H1 (cell line): ENCODE results near the gene HIGD2B. TPM values are rescaled to one million over a fixed set of nuclear protein-coding genes. Genes with fewer than 3 reads are reported as not detected.
"Not testable (repeated sequence)": the region's sequence is repeated elsewhere in the genome, so short reads cannot be mapped to it uniquely, and the experiment has no call there.

Experiments
- CTCF ChIA-PET: fragments of 300-600 bp; sonication (Branson Sonifier 250); formaldehyde crosslinking; loops from one replicate; lab custom pipeline; 2021; ENCODE audit not compliant: partially characterized antibody; lab: Charles Lee
- POLR2A ChIA-PET: fragments of 300-600 bp; sonication (Branson Sonifier 250); formaldehyde crosslinking; loops from one replicate; lab custom pipeline; 2021; ENCODE audit warnings: inconsistent platforms; ENCODE audit not compliant: partially characterized antibody; lab: Charles Lee
- DNase-seq, 2 experiments: peaks; one replicate each; pipeline versions ENCODE4 v3.0.0 to v3.0.0-alpha.2; 2010 to 2022; ENCODE audit warnings: low spot score in 2 of 2, low read depth in 1 of 2, mixed read lengths in 1 of 2
- FAIRE-seq: peaks from 2 replicates; lab custom pipeline; 2011; peaks lifted over from hg19 to GRCh38; lab: Jason Lieb, UNC
- H2AFZ ChIP-seq: 2 replicates; pipeline ENCODE4 v1.8.1; 2012; ENCODE audit warnings: low read length, inconsistent platforms
- H2AK5ac ChIP-seq: 2 replicates; pipeline ENCODE4 v1.6.1; 2013; ENCODE audit warnings: low read depth, low read length
- H2BK120ac ChIP-seq: replicated peaks from 2 replicates; pipeline ENCODE3; 2013; ENCODE audit warnings: low read depth, low read length, inconsistent platforms
- H2BK12ac ChIP-seq: 2 replicates; pipeline ENCODE4 v1.6.1; 2013; ENCODE audit warnings: low read depth, low read length
- H2BK15ac ChIP-seq: 2 replicates; pipeline ENCODE4 v1.6.1; 2013; ENCODE audit warnings: low read length
- H2BK20ac ChIP-seq: 2 replicates; pipeline ENCODE4 v1.6.1; 2013; ENCODE audit warnings: low read length
- H2BK5ac ChIP-seq: 2 replicates; pipeline ENCODE4 v1.6.1; 2013; ENCODE audit warnings: low read depth, low read length
- H3K14ac ChIP-seq: 2 replicates; pipeline ENCODE4 v1.6.1; 2013; ENCODE audit warnings: inconsistent platforms; ENCODE audit not compliant: insufficient read length
- H3K18ac ChIP-seq: 2 replicates; pipeline ENCODE4 v1.6.1; 2013; ENCODE audit warnings: low read length; ENCODE audit errors: extremely low read depth
- H3K23ac ChIP-seq: 2 replicates; pipeline ENCODE4 v1.6.1; 2013; ENCODE audit warnings: inconsistent platforms; ENCODE audit not compliant: insufficient read length
- H3K23me2 ChIP-seq: 2 replicates; pipeline ENCODE4 v1.6.1; 2013; ENCODE audit warnings: low read depth, low read length
- H3K27ac ChIP-seq: 2 replicates; pipeline ENCODE4 v1.6.1; 2011; ENCODE audit warnings: low read depth, low read length, inconsistent platforms
- H3K27me3 ChIP-seq, 4 experiments: replicated peaks in 1 of 4; 1 replicate in 1 of 4; 2 replicates in 3 of 4; pipeline versions ENCODE4 v1.6.1 to v1.8.1; 2011 to 2013; ENCODE audit warnings: low read length in 3 of 4, mild to moderate bottlenecking in 3 of 4, inconsistent platforms in 2 of 4, mixed read lengths in 2 of 4, moderate library complexity in 1 of 4; ENCODE audit not compliant: control insufficient read depth in 3 of 4, insufficient read depth in 3 of 4; ENCODE audit errors: extremely low read depth in 1 of 4
- H3K36me3 ChIP-seq, 4 experiments: 2 replicates each; pipeline versions ENCODE4 v1.6.1 to v1.8.1; 2011 to 2013; ENCODE audit warnings: mild to moderate bottlenecking in 4 of 4, low read length in 3 of 4, moderate library complexity in 2 of 4, control low read depth in 1 of 4, inconsistent platforms in 1 of 4; ENCODE audit not compliant: insufficient read depth in 4 of 4, control insufficient read depth in 2 of 4
- H3K4ac ChIP-seq: replicated peaks from 2 replicates; pipeline ENCODE3; 2013; ENCODE audit warnings: low read length, low read depth, mixed read lengths, inconsistent platforms; ENCODE audit not compliant: insufficient read length
- H3K4me1 ChIP-seq, 4 experiments: replicated peaks in 1 of 4; 1 replicate in 1 of 4; 2 replicates in 3 of 4; pipeline versions ENCODE4 v1.6.1 to v1.8.1; 2011 to 2013; ENCODE audit warnings: low read length in 3 of 4, inconsistent platforms in 2 of 4, mixed read lengths in 1 of 4; ENCODE audit not compliant: insufficient read depth in 4 of 4, control insufficient read depth in 3 of 4
- H3K4me2 ChIP-seq, 2 experiments: 2 replicates each; pipeline versions ENCODE4 v1.6.1 to v1.8.1; 2011 to 2013; ENCODE audit warnings: low read depth in 2 of 2, low read length in 2 of 2, control low read depth in 1 of 2, inconsistent platforms in 1 of 2, mild to moderate bottlenecking in 1 of 2; ENCODE audit not compliant: insufficient read depth in 1 of 2
- H3K4me3 ChIP-seq, 4 experiments: fragments of 200-600, 300-600 bp in 1 of 4; sonication (generic), shearing (Covaris generic), sonication (Bioruptor Twin) in 1 of 4; 2 replicates each; pipeline versions ENCODE4 v1.5.1 to v1.8.1; 2011 to 2016; ENCODE audit warnings: low read length in 4 of 4, low read depth in 3 of 4, control low read depth in 2 of 4, inconsistent platforms in 2 of 4, mild to moderate bottlenecking in 2 of 4, mixed read lengths in 1 of 4, moderate library complexity in 1 of 4; ENCODE audit not compliant: insufficient read depth in 2 of 4; ENCODE audit errors: extremely low read depth in 1 of 4
- H3K56ac ChIP-seq: replicated peaks from 2 replicates; pipeline ENCODE3; 2013; ENCODE audit warnings: low read depth, mild to moderate bottlenecking, mixed read lengths, low read length, inconsistent platforms; ENCODE audit not compliant: insufficient read length
- H3K79me1 ChIP-seq: 2 replicates; pipeline ENCODE4 v1.6.1; 2013; ENCODE audit warnings: low read depth, low read length, control low read depth
- H3K79me2 ChIP-seq, 2 experiments: 2 replicates each; pipeline versions ENCODE4 v1.6.1 to v1.8.1; 2012 to 2013; ENCODE audit warnings: low read length in 2 of 2, mild to moderate bottlenecking in 2 of 2, inconsistent platforms in 1 of 2; ENCODE audit not compliant: insufficient read depth in 2 of 2, control insufficient read depth in 1 of 2
- H3K9ac ChIP-seq, 4 experiments: replicated peaks in 1 of 4; 1 replicate in 1 of 4; 2 replicates in 3 of 4; pipeline versions ENCODE4 v1.6.1 to v1.8.1; 2011 to 2013; ENCODE audit warnings: low read depth in 3 of 4, low read length in 3 of 4, control low read depth in 2 of 4, mild to moderate bottlenecking in 2 of 4, moderate library complexity in 2 of 4, inconsistent platforms in 1 of 4; ENCODE audit errors: extremely low read depth in 1 of 4
- H3K9me3 ChIP-seq, 2 experiments: 2 replicates each; pipeline versions ENCODE4 v1.6.1 to v1.8.1; 2012 to 2013; ENCODE audit warnings: mild to moderate bottlenecking in 2 of 2, moderate library complexity in 2 of 2, control low read depth in 1 of 2, inconsistent platforms in 1 of 2, low read depth in 1 of 2, low read length in 1 of 2, mixed read lengths in 1 of 2; ENCODE audit not compliant: insufficient read depth in 2 of 2
- H4K20me1 ChIP-seq, 2 experiments: replicated peaks in 1 of 2; 2 replicates each; pipeline versions ENCODE3 to v1.8.1; 2011 to 2013; ENCODE audit warnings: inconsistent platforms in 2 of 2, low read length in 2 of 2, mild to moderate bottlenecking in 1 of 2; ENCODE audit not compliant: insufficient read depth in 2 of 2, control insufficient read depth in 1 of 2
- H4K5ac ChIP-seq: 2 replicates; pipeline ENCODE4 v1.6.1; 2013; ENCODE audit warnings: low read length, low read depth, mixed read lengths, inconsistent platforms; ENCODE audit not compliant: insufficient read length
- H4K8ac ChIP-seq: 2 replicates; pipeline ENCODE4 v1.8.0; 2013; ENCODE audit warnings: mild to moderate bottlenecking, moderate library complexity, low read length, inconsistent platforms; ENCODE audit not compliant: insufficient read depth; ENCODE audit errors: extremely low read depth
- H4K91ac ChIP-seq: replicated peaks from 2 replicates; pipeline ENCODE3; 2013; ENCODE audit warnings: low read length, mixed read lengths, inconsistent platforms; ENCODE audit not compliant: insufficient read length
- RAD21 ChIP-seq, 2 experiments: IDR thresholded peaks in 1 of 2; conservative IDR thresholded peaks in 1 of 2; 2 replicates each; pipeline ENCODE4 v1.6.1; 2011; ENCODE audit warnings: low read depth in 2 of 2, low read length in 2 of 2, improper control_type of control experiment in 1 of 2, inconsistent platforms in 1 of 2, mild to moderate bottlenecking in 1 of 2, moderate library complexity in 1 of 2
- WGBS, 2 experiments: shearing (Covaris generic) in 1 of 2; methylation state at CpG; one replicate each; pipeline versions ENCODE4 v1.1.6 to v1.1.7; 2013 to 2015; ENCODE audit warnings: low lambda C conversion rate in 2 of 2, mixed read lengths in 2 of 2, inconsistent platforms in 1 of 2, low coverage in 1 of 2, missing lambda C conversion rate in 1 of 2; ENCODE audit not compliant: insufficient replicate concordance in 2 of 2, insufficient coverage in 1 of 2, insufficient read length in 1 of 2; ENCODE audit errors: extremely low coverage in 1 of 2, missing lambda C conversion rate in 1 of 2; 5-methylcytosine and 5-hydroxymethylcytosine counted together
- polyA plus RNA-seq, 7 experiments: library from polyadenylated mRNA; depleted of rRNA in 3 of 7; stranded (reverse) in 5 of 7; unstranded in 2 of 7; fragments of >200 nt in 5 of 7; fragments of 200-250 nt in 2 of 7; gene quantifications; 1 replicate in 5 of 7; 2 replicates in 1 of 7; 4 replicates in 1 of 7; pipeline versions ENCODE4 v1.2.1 to v1.2.3, GENCODE V29; 2011 to 2013; ENCODE audit warnings: missing spikeins in 2 of 7, mixed read lengths in 2 of 7
- total RNA-seq: library from RNA; stranded (reverse); fragmentation: NEBNext Ultra II Directional; extraction: Animal tissue kit (Norgen Biotek cat#: 25700); gene quantifications from 2 replicates; pipeline ENCODE4 v1.2.1, GENCODE V29; 2021
- TF ChIP-seq, protein P1 (sequence below), 3 experiments: IDR thresholded peaks; 1 replicate in 2 of 3; 2 replicates in 1 of 3; pipeline versions ENCODE4 v1.5.1 to v1.6.1; 2011; ENCODE audit warnings: low read length in 3 of 3, mild to moderate bottlenecking in 3 of 3, inconsistent platforms in 2 of 3, low read depth in 1 of 3, moderate library complexity in 1 of 3; ENCODE audit not compliant: insufficient read depth in 1 of 3; ENCODE audit errors: control extremely low read depth in 1 of 3

Gene HIGD2B
- total and polyA plus RNA-seq, 2 of the 8 experiments (the other 6 are each of a cell fraction or from before 2014, with no cell fraction given): not detected

- H2AFZ ChIP-seq, H3K23me2 ChIP-seq, H2BK5ac ChIP-seq, H3K36me3 ChIP-seq, H3K4ac ChIP-seq, H3K18ac ChIP-seq, H3K56ac ChIP-seq, H4K5ac ChIP-seq, H3K4me1 ChIP-seq, H3K23ac ChIP-seq, H3K79me1 ChIP-seq, H3K27ac ChIP-seq, H2BK12ac ChIP-seq, H2BK20ac ChIP-seq, H4K91ac ChIP-seq, H4K8ac ChIP-seq, H3K14ac ChIP-seq, H2BK120ac ChIP-seq, H3K9me3 ChIP-seq, POLR2A ChIA-PET, FAIRE-seq, H3K27me3 ChIP-seq, H2AK5ac ChIP-seq, H3K4me3 ChIP-seq, H3K4me2 ChIP-seq, H4K20me1 ChIP-seq, H2BK15ac ChIP-seq, H3K9ac ChIP-seq, H3K79me2 ChIP-seq: not testable (repeated sequence)
- peak in 1 of 2 experiments; percentile 90 for DNase-seq
- TF ChIP-seq RAD21 (IDR thresholded peaks at IDR 0.05 in 1 of 2, conservative IDR thresholded peaks at IDR 0.05 in 1 of 2; ENCODE audit: low read depth in 2 of 2, low read length in 2 of 2): peak; percentile 37 to 53; a peak in 3 of 4 replicates
- TF ChIP-seq, protein P1, sequence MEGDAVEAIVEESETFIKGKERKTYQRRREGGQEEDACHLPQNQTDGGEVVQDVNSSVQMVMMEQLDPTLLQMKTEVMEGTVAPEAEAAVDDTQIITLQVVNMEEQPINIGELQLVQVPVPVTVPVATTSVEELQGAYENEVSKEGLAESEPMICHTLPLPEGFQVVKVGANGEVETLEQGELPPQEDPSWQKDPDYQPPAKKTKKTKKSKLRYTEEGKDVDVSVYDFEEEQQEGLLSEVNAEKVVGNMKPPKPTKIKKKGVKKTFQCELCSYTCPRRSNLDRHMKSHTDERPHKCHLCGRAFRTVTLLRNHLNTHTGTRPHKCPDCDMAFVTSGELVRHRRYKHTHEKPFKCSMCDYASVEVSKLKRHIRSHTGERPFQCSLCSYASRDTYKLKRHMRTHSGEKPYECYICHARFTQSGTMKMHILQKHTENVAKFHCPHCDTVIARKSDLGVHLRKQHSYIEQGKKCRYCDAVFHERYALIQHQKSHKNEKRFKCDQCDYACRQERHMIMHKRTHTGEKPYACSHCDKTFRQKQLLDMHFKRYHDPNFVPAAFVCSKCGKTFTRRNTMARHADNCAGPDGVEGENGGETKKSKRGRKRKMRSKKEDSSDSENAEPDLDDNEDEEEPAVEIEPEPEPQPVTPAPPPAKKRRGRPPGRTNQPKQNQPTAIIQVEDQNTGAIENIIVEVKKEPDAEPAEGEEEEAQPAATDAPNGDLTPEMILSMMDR (IDR thresholded peaks at IDR 0.05; ENCODE audit: control extremely low read depth in 1 of 3, insufficient read depth in 1 of 3, low read depth in 1 of 3, low read length in 3 of 3): peak; percentile 47 to 57 (median 57)
- CTCF ChIA-PET: interaction anchor here (0.6 to 3.7 kb wide), 13 partner anchors 12 to 763 kb away, joined by 3 to 38 read pairs (median 4); partner anchors contain the start of gene HEXA
- 85% methylated on average over 11 of the region's 11 CpGs; no CpG with 5 or more reads in 1 of the 2 experiments for WGBS, 2 experiments
Measured at GRCh38 chr15:72628249-72629067, 57.5 kb downstream of the HIGD2B start.
